OCI-LY1 (cell line): Measurements from ENCODE around the gene PGS1.

Experiments
- H2AFZ ChIP-seq: fragments of 200-600 bp; sonication (generic), shearing (Covaris generic); 2 replicates; pipeline ENCODE4 v1.6.0; 2014; ENCODE audit warnings: antibody characterized with exemption, mild to moderate bottlenecking, low read length
- H3F3A ChIP-seq: fragments of 200-600 bp; sonication (generic), shearing (Covaris generic); 2 replicates; pipeline ENCODE4 v1.6.0; 2014; ENCODE audit warnings: mild to moderate bottlenecking, antibody characterized with exemption, low read length, moderate library complexity; ENCODE audit not compliant: insufficient read depth
- H3K27ac ChIP-seq: fragments of 200-600 bp; sonication (generic); 2 replicates; pipeline ENCODE4 v1.5.1; 2014; ENCODE audit warnings: low read length, mixed run types, mild to moderate bottlenecking, low read depth; ENCODE audit not compliant: poor library complexity, severe bottlenecking
- H3K27me3 ChIP-seq: fragments of 200-600 bp; sonication (generic); 2 replicates; pipeline ENCODE4 v1.6.0; 2014; ENCODE audit warnings: antibody characterized with exemption, mild to moderate bottlenecking, low read length, moderate library complexity; ENCODE audit not compliant: insufficient read depth
- H3K36me3 ChIP-seq: fragments of 200-600 bp; sonication (generic); 2 replicates; pipeline ENCODE4 v1.6.1; 2014; ENCODE audit warnings: mild to moderate bottlenecking, antibody characterized with exemption, low read length, moderate library complexity, mixed read lengths; ENCODE audit not compliant: insufficient read depth
- H3K4me1 ChIP-seq: fragments of 200-600 bp; sonication (generic); 2 replicates; pipeline ENCODE4 v1.5.1; 2014; ENCODE audit warnings: mild to moderate bottlenecking, low read length, moderate library complexity; ENCODE audit not compliant: insufficient read depth, severe bottlenecking
- H3K4me2 ChIP-seq: fragments of 200-600 bp; sonication (generic), shearing (Covaris generic); 2 replicates; pipeline ENCODE4 v1.6.1; 2014; ENCODE audit warnings: low read length
- H3K4me3 ChIP-seq: fragments of 200-600 bp; sonication (generic); 2 replicates; pipeline ENCODE4 v1.5.1; 2014; ENCODE audit warnings: low read length, low read depth, mild to moderate bottlenecking, mixed read lengths; ENCODE audit not compliant: poor library complexity, severe bottlenecking
- H3K79me2 ChIP-seq: fragments of 200-600 bp; shearing (Covaris generic); 2 replicates; pipeline ENCODE4 v1.6.1; 2016; ENCODE audit warnings: mixed run types, low read length, mixed read lengths; ENCODE audit not compliant: insufficient read depth
- H3K9ac ChIP-seq: fragments of 200-600 bp; sonication (generic), shearing (Covaris generic); 2 replicates; pipeline ENCODE4 v1.6.1; 2014; ENCODE audit warnings: mild to moderate bottlenecking, low read length, mixed read lengths
- H3K9me2 ChIP-seq: fragments of 200-600 bp; sonication (generic), shearing (Covaris generic); 2 replicates; pipeline ENCODE4 v1.6.1; 2014; ENCODE audit warnings: low read depth, mild to moderate bottlenecking, low read length, mixed read lengths
- H3K9me3 ChIP-seq: fragments of 200-600 bp; shearing (Covaris generic); 2 replicates; pipeline ENCODE4 v1.6.1; 2014; ENCODE audit warnings: low read length, mixed read lengths
- H4K20me1 ChIP-seq: fragments of 200-600 bp; sonication (generic), shearing (Covaris generic); 2 replicates; pipeline ENCODE4 v1.6.0; 2016; ENCODE audit warnings: mild to moderate bottlenecking, low read length; ENCODE audit not compliant: insufficient read depth
- EZH2 ChIP-seq: fragments of 200-600 bp; sonication (generic), shearing (Covaris generic); IDR thresholded peaks from 2 replicates; pipeline ENCODE4 v1.8.0; 2017; ENCODE audit warnings: borderline replicate concordance, mixed run types, mild to moderate bottlenecking, antibody characterized with exemption, low read length, moderate library complexity, mixed read lengths
- TF ChIP-seq, protein P1 (sequence below): fragments of 200-600 bp; sonication (generic), shearing (Covaris generic); IDR thresholded peaks from 2 replicates; pipeline ENCODE4 v1.5.1; 2017; ENCODE audit warnings: mild to moderate bottlenecking, antibody characterized with exemption, low read length, moderate library complexity, mixed read lengths

The PGS1 gene

DNA sequence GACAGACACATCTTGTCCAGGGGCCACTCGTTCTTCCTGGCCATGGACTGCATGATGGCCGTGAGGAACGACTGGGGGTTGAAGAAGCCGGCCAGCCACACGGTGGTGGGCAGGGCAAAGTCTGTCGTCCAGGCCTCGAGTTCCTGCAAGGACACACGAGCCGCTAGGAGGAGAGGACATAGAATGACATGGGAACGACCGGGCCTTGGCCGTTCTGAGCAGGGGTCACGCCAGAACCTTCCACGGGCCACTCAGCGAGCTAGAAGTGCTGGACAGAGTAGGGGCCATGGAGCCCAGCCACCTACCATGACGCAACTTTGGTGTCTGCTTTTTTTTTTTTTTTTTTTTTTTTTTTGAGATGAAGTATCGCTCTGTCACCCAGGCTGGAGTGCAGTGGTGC, 47.0 kb downstream of the PGS1 start:
- Histone ChIP-seq H3K4me1 (no peaks in the 10 kb centered on the region), H3K9me3 (no peaks in the 10 kb centered on the region), H3K9ac (no peak overlapping the region), H3F3A (no peaks in the 10 kb centered on the region), H4K20me1 (no peaks in the 10 kb centered on the region), H3K4me3 (no peak overlapping the region), H3K4me2 (no peak overlapping the region), H3K27me3 (no peaks in the 10 kb centered on the region), H2AFZ (no peak overlapping the region), H3K79me2 (no peaks in the 10 kb centered on the region), H3K9me2 (no peaks in the 10 kb centered on the region), H3K36me3 (peaks cover 23% of the 10 kb centered on the region), H3K27ac (no peak overlapping the region)
- TF ChIP-seq EZH2 = no peak
- TF ChIP-seq, protein P1, sequence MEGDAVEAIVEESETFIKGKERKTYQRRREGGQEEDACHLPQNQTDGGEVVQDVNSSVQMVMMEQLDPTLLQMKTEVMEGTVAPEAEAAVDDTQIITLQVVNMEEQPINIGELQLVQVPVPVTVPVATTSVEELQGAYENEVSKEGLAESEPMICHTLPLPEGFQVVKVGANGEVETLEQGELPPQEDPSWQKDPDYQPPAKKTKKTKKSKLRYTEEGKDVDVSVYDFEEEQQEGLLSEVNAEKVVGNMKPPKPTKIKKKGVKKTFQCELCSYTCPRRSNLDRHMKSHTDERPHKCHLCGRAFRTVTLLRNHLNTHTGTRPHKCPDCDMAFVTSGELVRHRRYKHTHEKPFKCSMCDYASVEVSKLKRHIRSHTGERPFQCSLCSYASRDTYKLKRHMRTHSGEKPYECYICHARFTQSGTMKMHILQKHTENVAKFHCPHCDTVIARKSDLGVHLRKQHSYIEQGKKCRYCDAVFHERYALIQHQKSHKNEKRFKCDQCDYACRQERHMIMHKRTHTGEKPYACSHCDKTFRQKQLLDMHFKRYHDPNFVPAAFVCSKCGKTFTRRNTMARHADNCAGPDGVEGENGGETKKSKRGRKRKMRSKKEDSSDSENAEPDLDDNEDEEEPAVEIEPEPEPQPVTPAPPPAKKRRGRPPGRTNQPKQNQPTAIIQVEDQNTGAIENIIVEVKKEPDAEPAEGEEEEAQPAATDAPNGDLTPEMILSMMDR = no peak

DNA sequence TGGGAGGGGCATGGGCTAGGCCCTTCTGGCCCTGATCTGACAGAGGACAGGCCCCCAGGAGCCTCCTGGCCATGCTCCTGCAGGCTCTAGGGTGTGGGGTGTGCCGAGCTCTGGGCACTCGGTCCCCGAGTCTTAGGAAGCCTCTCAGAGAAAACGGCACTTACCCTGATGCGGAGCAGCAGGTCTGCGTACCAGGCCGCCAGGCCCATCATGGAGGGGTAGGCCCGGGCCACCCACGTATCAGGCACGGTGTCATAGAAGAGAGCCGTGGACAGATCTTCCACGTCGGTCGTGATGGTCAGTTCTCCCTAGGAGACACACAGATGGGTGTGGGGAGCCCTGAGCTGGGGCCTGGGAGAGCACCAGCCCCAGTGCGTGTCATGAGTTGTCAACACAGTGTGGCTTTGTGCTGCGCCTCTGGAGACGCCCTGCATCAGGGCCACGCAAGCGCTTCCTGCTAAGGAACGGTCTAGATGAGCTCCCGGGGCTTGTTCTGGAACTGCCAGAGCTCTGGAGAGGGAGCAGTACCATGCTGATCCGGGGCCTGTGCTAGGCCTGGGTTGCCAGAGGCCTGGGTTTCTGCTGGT, 47.9 kb downstream of the PGS1 start:
- Histone ChIP-seq H3K27ac (no peak overlapping the region), H3K79me2 (no peaks in the 10 kb centered on the region), H3K4me3 (no peak overlapping the region), H4K20me1 (no peaks in the 10 kb centered on the region), H3K9me3 (no peaks in the 10 kb centered on the region), H2AFZ (no peak overlapping the region), H3K4me2 (no peak overlapping the region), H3K36me3 (peaks cover 19% of the 10 kb centered on the region), H3K4me1 (no peaks in the 10 kb centered on the region), H3K9me2 (no peaks in the 10 kb centered on the region), H3F3A (no peaks in the 10 kb centered on the region), H3K27me3 (no peaks in the 10 kb centered on the region), H3K9ac (no peak overlapping the region)
- TF ChIP-seq, protein P1 = no peak
- no peak for TF ChIP-seq EZH2

DNA sequence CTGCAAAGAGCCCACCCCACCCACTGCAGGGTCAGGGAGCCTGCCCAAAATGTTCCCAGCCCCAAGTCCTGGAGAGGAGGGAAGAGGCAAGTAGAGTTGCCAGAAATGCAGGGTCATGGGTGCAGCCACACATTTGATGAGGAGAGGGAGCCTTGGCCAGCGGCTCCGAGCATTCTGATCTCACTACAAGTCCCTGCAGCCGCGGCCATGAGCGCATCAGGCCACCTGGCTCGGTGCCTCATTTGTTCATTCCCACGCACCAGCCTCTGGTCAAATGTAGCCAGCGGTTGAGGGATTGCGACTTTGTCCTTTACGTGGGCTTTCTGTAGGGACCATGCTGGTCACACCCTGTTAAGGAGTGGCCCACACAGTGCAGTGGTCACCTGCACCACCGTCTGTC, 48.7 kb downstream of the PGS1 start:
- Histone ChIP-seq H3K27me3 (no peaks in the 10 kb centered on the region), H3K9me3 (no peaks in the 10 kb centered on the region), H3K4me3 (no peak overlapping the region), H3K4me1 (no peaks in the 10 kb centered on the region), H3K4me2 (no peak overlapping the region), H4K20me1 (no peaks in the 10 kb centered on the region), H3K9ac (no peak overlapping the region), H3K79me2 (no peaks in the 10 kb centered on the region), H3K36me3 (peaks cover 19% of the 10 kb centered on the region), H3F3A (no peaks in the 10 kb centered on the region), H2AFZ (no peak overlapping the region), H3K27ac (no peak overlapping the region), H3K9me2 (no peaks in the 10 kb centered on the region)
- TF ChIP-seq EZH2 = no peak
- TF ChIP-seq, protein P1 = no peak
